GM23338 (cell line): Measurements from ENCODE around the gene PKDCC. TPM values are rescaled to one million over a fixed set of nuclear protein-coding genes. Genes with fewer than 3 reads are reported as not detected.

Experiments
- ATAC-seq: fragments of 200-7000 bp; cut with Tn5 transposase; 3 replicates; pipeline ENCODE4 v1.9.1; 2020
- DNase-seq: peaks from one replicate; pipeline ENCODE4 v3.0.0-alpha.2; 2015; ENCODE audit warnings: low spot score
- H2AFZ ChIP-seq: fragments of 200-600 bp; sonication (generic); 2 replicates; pipeline ENCODE4 v1.8.0; 2016; ENCODE audit warnings: antibody characterized with exemption, mild to moderate bottlenecking, moderate library complexity
- H3F3A ChIP-seq: fragments of 200-600 bp; sonication (generic); replicated peaks from 2 replicates; pipeline ENCODE4 v1.8.0; 2017; ENCODE audit warnings: antibody characterized with exemption, mixed run types, low read depth
- H3K27ac ChIP-seq: fragments of 200-600 bp; sonication (generic); 2 replicates; pipeline ENCODE4 v1.6.1; 2016; ENCODE audit warnings: low read depth
- H3K27me3 ChIP-seq: fragments of 200-600 bp; sonication (generic); 2 replicates; pipeline ENCODE4 v1.8.0; 2016; ENCODE audit warnings: mild to moderate bottlenecking, mixed run types, moderate library complexity; ENCODE audit not compliant: insufficient read depth
- H3K36me3 ChIP-seq: fragments of 200-600 bp; sonication (generic); 2 replicates; pipeline ENCODE4 v1.8.0; 2016; ENCODE audit warnings: mild to moderate bottlenecking; ENCODE audit not compliant: insufficient read depth
- H3K4me1 ChIP-seq: fragments of 200-600 bp; sonication (generic); 2 replicates; pipeline ENCODE4 v1.8.0; 2016; ENCODE audit warnings: mild to moderate bottlenecking, moderate library complexity; ENCODE audit not compliant: insufficient read depth
- H3K4me2 ChIP-seq: fragments of 200-600 bp; sonication (generic); 2 replicates; pipeline ENCODE4 v1.7.1; 2017; ENCODE audit warnings: mixed run types
- H3K4me3 ChIP-seq: fragments of 200-600 bp; sonication (generic); 2 replicates; pipeline ENCODE4 v1.6.1; 2016; ENCODE audit warnings: mixed run types
- H3K79me2 ChIP-seq: fragments of 200-600 bp; sonication (generic); replicated peaks from 2 replicates; pipeline ENCODE4 v1.8.0; 2017; ENCODE audit warnings: mild to moderate bottlenecking; ENCODE audit not compliant: insufficient read depth
- H3K9me2 ChIP-seq: fragments of 200-600 bp; sonication (generic); 2 replicates; pipeline ENCODE4 v1.8.0; 2017; ENCODE audit not compliant: insufficient read depth
- H4K20me1 ChIP-seq: fragments of 200-600 bp; sonication (generic); replicated peaks from 2 replicates; pipeline ENCODE4 v1.8.0; 2017; ENCODE audit warnings: mild to moderate bottlenecking; ENCODE audit not compliant: insufficient read depth
- H3K27ac Mint-ChIP-seq: 2 replicates; pipeline ENCODE4 v1.8.0; 2020; ENCODE audit warnings: inconsistent platforms, mild to moderate bottlenecking, moderate library complexity, mixed read lengths
- H3K27me3 Mint-ChIP-seq: 3 replicates; pipeline ENCODE4 v1.8.0; 2022; ENCODE audit warnings: low read depth, mild to moderate bottlenecking, moderate library complexity, mixed read lengths, inconsistent platforms; ENCODE audit not compliant: insufficient read depth, poor library complexity
- H3K36me3 Mint-ChIP-seq: 3 replicates; pipeline ENCODE4 v1.8.0; 2021; ENCODE audit warnings: low read depth, mild to moderate bottlenecking, inconsistent platforms, moderate library complexity, mixed read lengths
- H3K4me1 Mint-ChIP-seq: 3 replicates; pipeline ENCODE4 v1.8.0; 2020; ENCODE audit warnings: mild to moderate bottlenecking, inconsistent platforms, mixed read lengths
- H3K4me3 Mint-ChIP-seq: 3 replicates; pipeline ENCODE4 v1.8.0; 2021; ENCODE audit warnings: moderate library complexity, mild to moderate bottlenecking, inconsistent platforms, mixed read lengths
- H3K9me3 Mint-ChIP-seq: 3 replicates; pipeline ENCODE4 v1.8.0; 2020; ENCODE audit warnings: moderate library complexity, mild to moderate bottlenecking, inconsistent platforms, mixed read lengths
- CREB1 ChIP-seq: fragments of 250-450 bp; sonication (Bioruptor Pico); IDR thresholded peaks from 2 replicates; pipeline ENCODE4 v1.5.0; 2020; ENCODE audit warnings: low read depth, mild to moderate bottlenecking, moderate library complexity
- EZH2 ChIP-seq: fragments of 200-600 bp; sonication (generic); IDR thresholded peaks from one replicate; pipeline ENCODE4 v1.8.0; 2017; ENCODE audit warnings: antibody characterized with exemption, mild to moderate bottlenecking, low read depth; ENCODE audit not compliant: unreplicated experiment
- EZH2phosphoT487 ChIP-seq: fragments of 200-600 bp; sonication (generic); IDR thresholded peaks from one replicate; pipeline ENCODE4 v1.8.1; 2018; ENCODE audit warnings: antibody characterized with exemption; ENCODE audit not compliant: unreplicated experiment
- POLR2AphosphoS5 ChIP-seq: IDR thresholded peaks from 2 replicates; pipeline ENCODE4 v1.6.1; 2016; ENCODE audit warnings: antibody characterized with exemption, low read depth
- REST ChIP-seq: IDR thresholded peaks from one replicate; pipeline ENCODE4 v1.6.1; 2018; ENCODE audit warnings: antibody characterized with exemption; ENCODE audit not compliant: unreplicated experiment
- STAT1 ChIP-seq: IDR thresholded peaks from one replicate; pipeline ENCODE4 v1.6.1; 2016; ENCODE audit warnings: antibody characterized with exemption; ENCODE audit not compliant: unreplicated experiment
- ZNF114 ChIP-seq: fragments of 250-450 bp; sonication (Bioruptor Pico); IDR thresholded peaks from 2 replicates; pipeline ENCODE4 v1.5.0; 2020; ENCODE audit warnings: mild to moderate bottlenecking, moderate library complexity
- ZNF462 ChIP-seq: fragments of 250-450 bp; sonication (Bioruptor Pico); IDR thresholded peaks from 2 replicates; pipeline ENCODE4 v1.5.0; 2020; ENCODE audit warnings: mild to moderate bottlenecking, moderate library complexity
- polyA plus RNA-seq: library from polyadenylated mRNA; unstranded; fragments of >200 nt; fragmentation: Nextera tagmentation; extraction: Ambion mirVana; gene quantifications from 2 replicates; pipeline ENCODE4 v1.2.1, GENCODE V29; 2016
- total RNA-seq: library from RNA; depleted of rRNA; stranded (reverse); fragments of >200 nt; shearing (Covaris generic); gene quantifications from 2 replicates; pipeline ENCODE4 v1.2.3, GENCODE V29; 2014

The PKDCC gene
- total and polyA plus RNA-seq, 2 experiments from 2014 or later = 7.0 to 44.8 TPM

DNA sequence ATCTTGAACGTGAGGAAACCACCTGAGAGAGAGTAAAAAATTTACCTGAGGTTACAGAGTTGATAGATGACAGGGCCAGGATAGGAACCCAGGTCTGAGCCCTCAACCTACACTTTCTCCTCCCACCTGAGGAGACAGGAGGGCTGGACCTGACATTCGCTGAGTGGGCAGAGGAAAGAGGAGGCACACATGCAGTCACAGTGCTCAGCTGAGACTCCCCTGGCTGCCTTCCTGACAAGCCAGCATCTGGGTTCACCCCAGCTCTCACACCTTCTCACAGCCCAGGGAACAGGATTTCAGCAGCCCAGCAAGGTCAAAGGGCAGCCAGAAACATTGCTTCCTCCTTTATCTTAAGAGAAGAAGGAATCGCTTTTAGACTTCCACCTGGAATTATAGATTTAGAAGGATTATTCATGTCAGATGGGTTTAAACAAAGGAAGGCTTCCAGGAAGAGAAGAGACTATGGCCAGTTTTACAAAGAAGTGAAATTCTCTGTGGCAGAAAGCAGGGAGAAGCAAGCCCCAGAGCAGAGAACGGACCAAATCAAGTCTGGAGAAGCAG lies 18.1 kb upstream of the PKDCC start:
- peaks cover 44% of the 10 kb centered on the region for H3K27me3 Mint-ChIP-seq
- H3K4me3 ChIP-seq = no peak overlapping the region
- peaks cover 20% of the 10 kb centered on the region for H3K27me3 ChIP-seq
- peak; percentile 15 for ATAC-seq
- H3K27ac ChIP-seq = no peak overlapping the region
- no peaks in the 10 kb centered on the region for H3K79me2 ChIP-seq
- peak overlapping the region; percentile 90 for H2AFZ ChIP-seq
- H3K9me3 Mint-ChIP-seq = peaks cover 4% of the 10 kb centered on the region; the same call in 2 of the 3 replicates
- H3K4me3 Mint-ChIP-seq = peak overlapping the region; percentile 10; the same call in 1 of the 3 replicates
- H3K9me2 ChIP-seq = peaks cover 6% of the 10 kb centered on the region; the same call in 1 of the 2 replicates
- H3K27ac Mint-ChIP-seq = peak overlapping the region; percentile 17; the same call in 1 of the 2 replicates
- no peaks in the 10 kb centered on the region; the same call in 1 of the 2 replicates for H3F3A ChIP-seq
- no peak for TF ChIP-seq REST
- TF ChIP-seq EZH2phosphoT487 = no peak
- TF ChIP-seq CREB1 (CRISPR knock-in tag) = no peak
- no peaks in the 10 kb centered on the region for H4K20me1 ChIP-seq
- peaks cover 62% of the 10 kb centered on the region for H3K4me1 Mint-ChIP-seq
- peaks cover 7% of the 10 kb centered on the region for H3K36me3 Mint-ChIP-seq
- peak overlapping the region; percentile 42 for H3K4me2 ChIP-seq
- no peaks in the 10 kb centered on the region for H3K36me3 ChIP-seq
- peaks cover 56% of the 10 kb centered on the region for H3K4me1 ChIP-seq
- no peak for DNase-seq

DNA sequence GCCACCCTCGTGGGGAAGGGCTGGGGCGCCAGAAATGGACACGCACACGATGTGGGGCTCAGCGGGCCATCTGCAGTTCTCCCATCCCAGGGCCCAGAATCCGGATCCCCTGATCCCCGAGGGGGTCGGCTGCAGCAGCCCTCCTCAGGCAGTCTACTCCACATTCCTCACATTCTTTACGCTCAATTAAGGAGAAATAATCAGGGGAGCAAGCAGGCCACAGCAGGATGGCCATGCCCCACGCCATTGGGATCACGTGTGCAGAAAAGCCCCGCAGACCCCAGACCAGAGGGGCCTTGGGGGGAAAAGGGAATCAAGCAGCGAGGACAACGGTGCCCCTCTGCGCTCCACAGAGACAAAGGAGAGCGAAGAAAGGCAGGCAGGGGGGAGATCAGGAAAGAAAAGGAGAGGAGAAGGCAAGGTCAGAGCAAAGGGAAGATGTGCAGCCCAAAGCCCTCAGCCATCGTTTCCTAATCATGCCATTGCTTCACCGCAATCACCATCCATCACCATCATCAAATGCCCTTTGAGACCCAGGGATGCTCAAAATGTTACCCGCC lies 17.5 kb upstream of the PKDCC start:
- H3K79me2 ChIP-seq = no peaks in the 10 kb centered on the region
- Mint-ChIP-seq H3K27me3 (peaks cover 41% of the 10 kb centered on the region), H3K27ac (peak overlapping the region; percentile 17; the same call in 1 of the 2 replicates), H3K9me3 (peaks cover 4% of the 10 kb centered on the region; the same call in 2 of the 3 replicates), H3K4me1 (peaks cover 56% of the 10 kb centered on the region), H3K4me3 (peak overlapping the region; percentile 2; the same call in 1 of the 3 replicates), H3K36me3 (peaks cover 7% of the 10 kb centered on the region)
- no peaks in the 10 kb centered on the region for H4K20me1 ChIP-seq
- H3F3A ChIP-seq = no peaks in the 10 kb centered on the region; the same call in 1 of the 2 replicates
- no peak for TF ChIP-seq CREB1 (CRISPR knock-in tag)
- no peak for TF ChIP-seq EZH2
- no peak for TF ChIP-seq STAT1
- no peak for TF ChIP-seq ZNF462
- TF ChIP-seq POLR2AphosphoS5 = no peak
- TF ChIP-seq ZNF114 = no peak
- H2AFZ ChIP-seq = peak overlapping the region; percentile 90
- H3K36me3 ChIP-seq = no peaks in the 10 kb centered on the region
- H3K9me2 ChIP-seq = 0 out of 2 replicates have a peak, but pooled peaks cover 3% of the 10 kb centered on the region
- peaks cover 20% of the 10 kb centered on the region for H3K27me3 ChIP-seq
- no peak overlapping the region for H3K4me3 ChIP-seq
- H3K4me2 ChIP-seq = peak overlapping the region; percentile 42
- peak overlapping the region; percentile 52; the same call in 1 of the 2 replicates for H3K27ac ChIP-seq
- DNase-seq (peak; percentile 81), ATAC-seq (peak; percentile 89)
- peaks cover 51% of the 10 kb centered on the region for H3K4me1 ChIP-seq
